Hepatocyte (in vitro differentiated cells): ENCODE data around the gene RASAL1. TPM values are rescaled to one million over a fixed set of nuclear protein-coding genes. Genes with fewer than 3 reads are reported as not detected.

ENCODE experiments used
- DNase-seq: peaks from one replicate; pipeline ENCODE4 v3.0.0-alpha.2; 2016; ENCODE audit warnings: low spot score
- H2AFZ ChIP-seq: fragments of 200-600 bp; sonication (generic); 2 replicates; pipeline ENCODE4 v1.6.0; 2016; ENCODE audit warnings: antibody characterized with exemption, mild to moderate bottlenecking
- H3K27ac ChIP-seq: fragments of 200-600 bp; sonication (generic); 2 replicates; pipeline ENCODE4 v1.5.1; 2016; ENCODE audit warnings: mild to moderate bottlenecking
- H3K27me3 ChIP-seq: fragments of 200-600 bp; sonication (generic); 2 replicates; pipeline ENCODE4 v1.6.1; 2016
- H3K36me3 ChIP-seq: fragments of 200-600 bp; sonication (generic); replicated peaks from 2 replicates; pipeline ENCODE4 v1.5.1; 2016; ENCODE audit warnings: low read depth; ENCODE audit not compliant: insufficient read depth
- H3K4me1 ChIP-seq: fragments of 200-600 bp; sonication (generic); 2 replicates; pipeline ENCODE4 v1.5.1; 2016; ENCODE audit warnings: mild to moderate bottlenecking, moderate library complexity; ENCODE audit not compliant: insufficient read depth
- H3K4me2 ChIP-seq: fragments of 200-600 bp; sonication (generic); 2 replicates; pipeline ENCODE4 v1.6.0; 2016
- H3K4me3 ChIP-seq: fragments of 200-600 bp; sonication (generic); 2 replicates; pipeline ENCODE4 v1.5.1; 2016; ENCODE audit warnings: mild to moderate bottlenecking
- H3K79me2 ChIP-seq: fragments of 200-600 bp; sonication (generic); 2 replicates; pipeline ENCODE4 v1.6.0; 2017; ENCODE audit warnings: mild to moderate bottlenecking
- H3K9me2 ChIP-seq: fragments of 200-600 bp; sonication (generic); replicated peaks from 2 replicates; pipeline ENCODE4 v1.6.0; 2017; ENCODE audit warnings: mild to moderate bottlenecking; ENCODE audit not compliant: insufficient read depth
- H3K9me3 ChIP-seq: fragments of 200-600 bp; sonication (generic); 2 replicates; pipeline ENCODE4 v1.5.1; 2016; ENCODE audit warnings: low read depth, mild to moderate bottlenecking
- H4K20me1 ChIP-seq: fragments of 200-600 bp; sonication (generic); 2 replicates; pipeline ENCODE4 v1.6.0; 2016; ENCODE audit warnings: mild to moderate bottlenecking; ENCODE audit not compliant: insufficient read depth, poor library complexity, severe bottlenecking
- CTCF ChIP-seq: fragments of 200-600 bp; sonication (generic); IDR thresholded peaks from 2 replicates; pipeline ENCODE4 v1.5.1; 2016; ENCODE audit warnings: antibody characterized with exemption, mild to moderate bottlenecking; ENCODE audit not compliant: poor library complexity
- EZH2 ChIP-seq: fragments of 200-600 bp; sonication (generic); IDR thresholded peaks from 2 replicates; pipeline ENCODE4 v1.6.1; 2016; ENCODE audit warnings: antibody characterized with exemption, mild to moderate bottlenecking, borderline replicate concordance
- EZH2phosphoT487 ChIP-seq: fragments of 200-600 bp; sonication (generic); IDR thresholded peaks from one replicate; pipeline ENCODE4 v1.6.1; 2018; ENCODE audit warnings: antibody characterized with exemption, mild to moderate bottlenecking, low read depth, moderate library complexity; ENCODE audit not compliant: unreplicated experiment, severe bottlenecking
- WGBS: methylation state at CpG from one replicate; pipeline ENCODE4 v1.1.6; 2016; ENCODE audit warnings: low lambda C conversion rate; ENCODE audit errors: missing lambda C conversion rate; 5-methylcytosine and 5-hydroxymethylcytosine counted together
- polyA plus RNA-seq: library from polyadenylated mRNA; unstranded; fragments of >200 nt; fragmentation: Nextera tagmentation; extraction: Ambion mirVana; gene quantifications from 2 replicates; pipeline ENCODE4 v1.2.1, GENCODE V29; 2016
- total RNA-seq: library from RNA; depleted of rRNA; stranded (reverse); fragments of >200 nt; gene quantifications from 2 replicates; pipeline ENCODE4 v1.2.3, GENCODE V29; 2014

The RASAL1 gene
- total and polyA plus RNA-seq, 2 experiments from 2014 or later = 0.74 TPM; not detected in 1

- Histone ChIP-seq H3K4me3 (no peak overlapping the region), H3K27ac (no peak overlapping the region), H4K20me1 (no peaks in the 10 kb centered on the region), H3K27me3 (peaks cover 13% of the 10 kb centered on the region), H3K9me2 (no peaks in the 10 kb centered on the region), H3K4me1 (no peaks in the 10 kb centered on the region), H3K4me2 (no peak overlapping the region), H3K9me3 (no peaks in the 10 kb centered on the region), H2AFZ (no peak overlapping the region), H3K36me3 (no peaks in the 10 kb centered on the region), H3K79me2 (no peaks in the 10 kb centered on the region)
- 91% methylated on average over 9 of the region's 11 CpGs for WGBS
- DNase-seq = no peak
- no peak for TF ChIP-seq CTCF
- TF ChIP-seq EZH2 = no peak
- TF ChIP-seq EZH2phosphoT487 = no peak
Measured at GRCh38 chr12:113083863-113084435, 51.6 kb downstream of the RASAL1 start.

GRCh38 chr12:113082486-113083148 is 52.9 kb downstream of the RASAL1 start:
- H3K79me2 ChIP-seq = no peaks in the 10 kb centered on the region
- H4K20me1 ChIP-seq = no peaks in the 10 kb centered on the region
- DNase-seq = no peak
- H3K36me3 ChIP-seq = no peaks in the 10 kb centered on the region
- no peak overlapping the region for H3K27ac ChIP-seq
- 90% methylated on average over 9 of the region's 9 CpGs for WGBS
- H3K4me3 ChIP-seq = no peak overlapping the region
- H3K4me2 ChIP-seq = no peak overlapping the region
- H3K4me1 ChIP-seq = no peaks in the 10 kb centered on the region
- H2AFZ ChIP-seq = no peak overlapping the region
- TF ChIP-seq EZH2 (no peak), EZH2phosphoT487 (no peak), CTCF (no peak)
- H3K9me2 ChIP-seq = no peaks in the 10 kb centered on the region
- H3K27me3 ChIP-seq = peaks cover 24% of the 10 kb centered on the region
- H3K9me3 ChIP-seq = no peaks in the 10 kb centered on the region

- H3K4me1 ChIP-seq = no peaks in the 10 kb centered on the region
- TF ChIP-seq EZH2phosphoT487 (no peak), EZH2 (no peak), CTCF (no peak)
- H3K27me3 ChIP-seq = peaks cover 31% of the 10 kb centered on the region
- no peaks in the 10 kb centered on the region for H3K9me3 ChIP-seq
- no peak for DNase-seq
- no peaks in the 10 kb centered on the region for H4K20me1 ChIP-seq
- no peak overlapping the region for H3K4me3 ChIP-seq
- no peaks in the 10 kb centered on the region for H3K79me2 ChIP-seq
- no peak overlapping the region for H3K4me2 ChIP-seq
- H3K27ac ChIP-seq = no peak overlapping the region
- H2AFZ ChIP-seq = no peak overlapping the region
- H3K36me3 ChIP-seq = no peaks in the 10 kb centered on the region
- no peaks in the 10 kb centered on the region for H3K9me2 ChIP-seq
- 91% methylated on average over 4 of the region's 4 CpGs for WGBS
Measured at GRCh38 chr12:113081873-113082272, 53.7 kb downstream of the RASAL1 start.
